Measurements from ENCODE around the gene EPB41L4B. TPM values are rescaled to one million over a fixed set of nuclear protein-coding genes. Genes with fewer than 3 reads are reported as not detected.

Gene EPB41L4B
- total and polyA plus RNA-seq, 2 of the 13 experiments (the other 11 are each of a cell fraction or from before 2014, with no cell fraction given): 17.6 to 22.1 TPM

- TF ChIP-seq ZNF713 (CRISPR knock-in tag; IDR thresholded peaks at IDR 0.05) (no peak), EZH2 (conservative IDR thresholded peaks at IDR 0.05; ENCODE audit: low read depth, low read length) (no peak), ZNF773 (CRISPR knock-in tag; IDR thresholded peaks at IDR 0.05; ENCODE audit: borderline replicate concordance) (no peak), NFKBIZ (CRISPR knock-in tag; IDR thresholded peaks at IDR 0.05) (no peak), IRF2 (CRISPR knock-in tag; IDR thresholded peaks at IDR 0.05) (no peak), ZNF383 (CRISPR knock-in tag; IDR thresholded peaks at IDR 0.05; ENCODE audit: borderline replicate concordance) (no peak), JARID2 (CRISPR knock-in tag; IDR thresholded peaks at IDR 0.05; ENCODE audit: insufficient replicate concordance) (no peak), KDM1A (CRISPR knock-in tag; IDR thresholded peaks at IDR 0.05) (0 out of 2 replicates have a peak, but pooled peaks have one; percentile 36), ZNF556 (CRISPR knock-in tag; IDR thresholded peaks at IDR 0.05; ENCODE audit: borderline replicate concordance) (0 out of 2 replicates have a peak, but pooled peaks have one; percentile 10)
Observed at GRCh38 chr9:109276469-109277440, 44.1 kb downstream of the EPB41L4B start (continued).

GRCh38 chr9:109274884-109275730, 45.8 kb downstream of the EPB41L4B start:
- Histone ChIP-seq H3K27ac (ENCODE audit: extremely low read length, insufficient read depth, low read length) (no peak overlapping the region), H3K36me3 (replicated peaks in 1 of 2; ENCODE audit: control insufficient read depth in 1 of 2, insufficient read depth in 2 of 2, low read length in 2 of 2) (peaks cover 0 to 7% of the 10 kb centered on the region in 2 experiments; a peak in 1 of 5 replicates), H2AFZ (ENCODE audit: low read length) (no peak overlapping the region), H3K9ac (ENCODE audit: insufficient read depth, low read depth, low read length) (no peak overlapping the region), H3K4me2 (ENCODE audit: low read depth, low read length) (no peak overlapping the region), H3K79me2 (ENCODE audit: insufficient read depth, low read length) (no peaks in the 10 kb centered on the region), H4K20me1 (ENCODE audit: insufficient read depth, low read length) (no peaks in the 10 kb centered on the region), H3K4me3 (replicated peaks in 1 of 3; ENCODE audit: insufficient read depth in 1 of 3, low read depth in 2 of 3, low read length in 3 of 3) (no peak overlapping the region), H3K4me1 (ENCODE audit: insufficient read depth, low read length) (peaks cover 34% of the 10 kb centered on the region), H3K9me3 (ENCODE audit: low read length) (no peaks in the 10 kb centered on the region), H3K27me3 (ENCODE audit: control insufficient read depth in 1 of 2, insufficient read depth in 2 of 2, low read length in 2 of 2) (no peaks in the 10 kb centered on the region)
- BruUV-seq (replicated peaks): no TSS peak
- ATAC-seq (no peak), DNase-seq (ENCODE audit: low spot score) (no peak), FAIRE-seq (no peak)
- intact Hi-C loops (cut with micrococcal nuclease; ENCODE audit: unreplicated experiment) (loop anchor here (2.0 kb wide), 1 partner anchor 26 kb away; no protein-coding TSS in a partner anchor), in situ Hi-C loops (cut with HindIII; ENCODE audit: extremely low pct_ligation_motif_present, low pct_unique_long_range_greater_than_20kb) (no loop called here)
- 98% methylated on average over 8 of the region's 8 CpGs for WGBS (ENCODE audit: low lambda C conversion rate)
- CTCF ChIA-PET (ENCODE audit: low intra/inter-chr PET ratio, low total read pairs): no interaction called here
- POLR2A ChIA-PET: interaction anchor here (1.8 kb wide), 1 partner anchor 24 kb away, joined by 4 read pairs; no protein-coding TSS in a partner anchor
- TF ChIP-seq NCOR1 (IDR thresholded peaks at IDR 0.05; ENCODE audit: borderline replicate concordance, low read length) (no peak), ZNF629 (CRISPR knock-in tag; conservative IDR thresholded peaks at IDR 0.05) (0 out of 2 replicates have a peak, but pooled peaks have one; percentile 1), SYNCRIP (IDR thresholded peaks at IDR 0.05; ENCODE audit: insufficient read depth, low read depth, low read length) (no peak), STAT6 (CRISPR knock-in tag; IDR thresholded peaks at IDR 0.05; ENCODE audit: borderline replicate concordance) (no peak), ZNF710 (CRISPR knock-in tag; IDR thresholded peaks at IDR 0.05; ENCODE audit: borderline replicate concordance) (no peak)

All from HepG2 (cell line).